Lower leg skin (tissue), 4 donors: ENCODE measurements around the gene MAN1A2. TPM values are rescaled to one million over a fixed set of nuclear protein-coding genes. Genes with fewer than 3 reads are reported as not detected.
A peak's percentile ranks its signal among the peaks of the same experiment; 100 is the strongest.

Experiments
- DNase-seq, 2 donors: peaks; one replicate each; pipeline ENCODE4 v3.0.0-alpha.2; 2019; ENCODE audit warnings: low spot score in 2 of 2
- H3K4me3 ChIP-seq: fragments of 200-600 bp; sonication (generic); 2 replicates; pipeline ENCODE4 v1.5.1; 2017; ENCODE audit warnings: mild to moderate bottlenecking, low read depth; ENCODE audit not compliant: poor library complexity, severe bottlenecking
- POLR2A ChIP-seq, 2 donors: fragments of 450-650 bp; IDR thresholded peaks; one replicate each; pipeline ENCODE4 v1.6.1; 2016 to 2017; ENCODE audit warnings: antibody characterized with exemption in 2 of 2, mild to moderate bottlenecking in 1 of 2, moderate library complexity in 1 of 2
- WGBS, 2 donors: methylation state at CpG; one replicate each; pipeline ENCODE4 v1.1.5; 2018; 5-methylcytosine and 5-hydroxymethylcytosine counted together
- intact Hi-C: fragments of 100-400 bp; cut with DNase I; formaldehyde crosslinking; loops from one replicate; pipeline ENCODE4 v1.15.0; 2023; ENCODE audit warnings: low total_unique reads
- total RNA-seq, 4 donors: library from RNA; depleted of rRNA; stranded (reverse); fragments of >200 nt; gene quantifications; one replicate each; pipeline ENCODE4 v1.1.0, GENCODE V29; 2016
- TF ChIP-seq, protein P1 (sequence below), 3 donors: fragments of 450-650 bp; IDR thresholded peaks; one replicate each; pipeline ENCODE4 v1.5.1; 2016; ENCODE audit warnings: antibody characterized with exemption in 3 of 3, mild to moderate bottlenecking in 3 of 3, moderate library complexity in 2 of 3

MAN1A2 gene
- total RNA-seq, 4 donors from 2014 or later = 19.9 to 34.5 (median 25.7) TPM

DNA sequence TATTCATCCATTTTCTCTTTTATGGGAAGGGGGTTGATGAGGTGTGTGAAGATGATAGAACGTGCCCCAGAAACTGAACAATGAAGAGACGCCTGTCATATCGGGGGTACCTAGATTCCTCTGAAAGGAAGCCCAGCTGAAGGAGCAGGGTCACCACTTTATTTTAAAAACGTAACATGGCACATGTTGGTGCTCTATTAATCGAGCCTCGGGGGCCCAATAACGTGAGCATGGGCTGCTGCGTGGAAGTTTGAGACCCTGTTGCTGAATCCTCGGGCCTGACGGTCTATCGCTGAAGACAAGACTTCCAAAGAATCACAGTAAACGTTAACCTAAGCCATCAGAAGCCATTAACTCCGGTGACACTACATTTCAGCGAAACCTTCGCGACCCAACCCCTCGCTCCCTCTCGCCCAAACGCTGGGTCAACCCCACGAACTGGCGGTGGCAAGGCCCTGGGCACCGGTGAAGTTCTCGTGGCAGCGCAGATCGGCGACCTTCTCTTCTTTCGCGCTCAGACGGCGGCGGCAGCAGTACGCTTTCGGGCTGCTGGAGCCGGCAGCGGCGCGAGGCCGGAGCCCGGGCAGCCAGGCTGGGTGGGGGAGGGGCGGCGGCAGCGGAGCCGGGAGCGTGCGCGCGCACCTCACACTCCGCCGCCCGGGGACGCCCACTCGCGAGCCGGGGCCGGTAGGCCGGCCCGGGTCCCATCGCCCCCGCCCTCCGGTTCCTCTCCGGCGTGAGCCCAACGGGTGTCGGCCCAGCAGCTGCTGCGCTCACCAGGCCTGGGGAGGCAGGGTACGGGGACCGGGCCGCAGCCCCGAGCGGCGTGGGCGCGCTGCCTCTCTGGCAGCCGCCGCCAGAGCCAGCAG is 838 bp upstream of the MAN1A2 start:
- DNase-seq = peak; percentile 72 to 96
- intact Hi-C loops = no loop called here
- WGBS, 2 donors = 1% methylated on average over 29 to 56 of the region's 75 CpGs
- no peak for TF ChIP-seq POLR2A (IDR thresholded peaks at IDR 0.05)
- TF ChIP-seq, protein P1, sequence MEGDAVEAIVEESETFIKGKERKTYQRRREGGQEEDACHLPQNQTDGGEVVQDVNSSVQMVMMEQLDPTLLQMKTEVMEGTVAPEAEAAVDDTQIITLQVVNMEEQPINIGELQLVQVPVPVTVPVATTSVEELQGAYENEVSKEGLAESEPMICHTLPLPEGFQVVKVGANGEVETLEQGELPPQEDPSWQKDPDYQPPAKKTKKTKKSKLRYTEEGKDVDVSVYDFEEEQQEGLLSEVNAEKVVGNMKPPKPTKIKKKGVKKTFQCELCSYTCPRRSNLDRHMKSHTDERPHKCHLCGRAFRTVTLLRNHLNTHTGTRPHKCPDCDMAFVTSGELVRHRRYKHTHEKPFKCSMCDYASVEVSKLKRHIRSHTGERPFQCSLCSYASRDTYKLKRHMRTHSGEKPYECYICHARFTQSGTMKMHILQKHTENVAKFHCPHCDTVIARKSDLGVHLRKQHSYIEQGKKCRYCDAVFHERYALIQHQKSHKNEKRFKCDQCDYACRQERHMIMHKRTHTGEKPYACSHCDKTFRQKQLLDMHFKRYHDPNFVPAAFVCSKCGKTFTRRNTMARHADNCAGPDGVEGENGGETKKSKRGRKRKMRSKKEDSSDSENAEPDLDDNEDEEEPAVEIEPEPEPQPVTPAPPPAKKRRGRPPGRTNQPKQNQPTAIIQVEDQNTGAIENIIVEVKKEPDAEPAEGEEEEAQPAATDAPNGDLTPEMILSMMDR (IDR thresholded peaks at IDR 0.05) = no peak
- peak overlapping the region; percentile 78 for H3K4me3 ChIP-seq

DNA sequence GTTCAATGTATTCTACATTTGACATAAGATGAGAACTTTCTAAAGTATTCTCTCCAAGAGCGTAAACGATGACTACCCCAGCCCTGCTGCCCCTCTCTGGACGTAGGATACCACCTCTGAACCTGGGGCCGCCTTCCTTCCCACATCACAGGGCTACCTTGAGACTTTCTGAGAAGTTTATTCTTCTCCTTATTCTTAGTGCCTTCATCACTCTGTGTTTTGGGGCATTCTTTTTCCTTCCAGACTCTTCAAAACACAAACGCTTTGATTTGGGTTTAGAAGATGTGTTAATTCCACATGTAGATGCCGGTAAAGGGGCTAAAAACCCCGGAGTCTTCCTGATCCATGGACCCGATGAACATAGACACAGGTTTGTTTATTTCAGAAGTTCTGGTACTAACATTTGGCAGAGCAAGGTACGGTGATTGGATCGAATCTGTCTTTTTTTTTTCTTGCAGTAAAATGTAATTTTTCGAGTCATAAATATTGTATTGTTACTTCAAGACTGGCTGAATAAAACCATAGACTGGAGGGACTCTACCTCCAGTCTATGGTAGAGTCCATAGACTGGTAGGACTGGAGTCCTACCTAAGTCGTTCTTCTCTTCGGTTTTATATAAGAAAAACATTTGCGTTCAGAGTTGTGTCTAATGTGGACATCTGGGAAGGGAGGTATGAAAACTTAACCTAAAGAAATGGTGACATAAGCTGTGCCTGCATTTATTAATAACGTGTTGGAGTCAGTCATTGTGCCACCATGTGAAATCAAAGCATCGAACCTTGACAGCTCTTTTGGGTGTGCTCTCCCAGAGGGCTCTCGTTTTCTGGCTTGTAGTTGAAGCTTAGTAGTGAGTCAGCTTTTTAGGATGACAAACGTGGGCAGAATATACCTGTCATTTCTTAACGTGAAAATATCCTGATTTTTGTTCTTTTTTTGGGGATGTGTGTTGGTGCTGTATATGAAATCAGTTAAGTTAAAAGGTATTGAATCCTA is 1.2 kb downstream of the MAN1A2 start:
- H3K4me3 ChIP-seq = peak overlapping the region; percentile 78
- no peak for DNase-seq
- WGBS, 2 donors = 4 to 8% methylated on average over 19 of the region's 19 CpGs

DNA sequence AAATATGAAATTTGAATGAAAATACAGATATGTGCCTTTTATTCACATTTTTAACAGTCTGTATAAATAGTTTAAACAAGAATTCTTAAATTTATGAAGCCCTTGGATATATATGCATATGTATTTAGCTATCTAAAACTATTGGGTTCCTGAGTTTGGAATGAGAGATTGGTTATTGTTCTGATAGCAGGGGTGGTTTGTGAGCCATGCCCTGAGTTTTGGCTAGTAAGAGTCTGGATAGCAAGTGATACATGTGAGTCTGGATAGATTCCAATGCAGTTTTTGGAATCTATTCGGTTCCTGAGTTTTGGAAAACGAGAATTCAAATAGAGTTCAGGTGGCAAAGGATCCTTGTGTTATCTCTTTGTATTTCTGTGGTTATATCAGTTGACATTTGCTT is 2.8 kb downstream of the MAN1A2 start:
- WGBS, 2 donors = 15 to 19% methylated on average over 2 of the region's 2 CpGs
- intact Hi-C loops = no loop called here
- TF ChIP-seq POLR2A (IDR thresholded peaks at IDR 0.05) = no peak
- TF ChIP-seq, protein P1 (IDR thresholded peaks at IDR 0.05) = no peak
- no peak overlapping the region for H3K4me3 ChIP-seq
- no peak for DNase-seq

More for the DNA sequence above, 1.2 kb downstream of the MAN1A2 start:
- intact Hi-C loops = no loop called here
- TF ChIP-seq, protein P1 (IDR thresholded peaks at IDR 0.05) = no peak
- TF ChIP-seq POLR2A (IDR thresholded peaks at IDR 0.05) = no peak

DNA sequence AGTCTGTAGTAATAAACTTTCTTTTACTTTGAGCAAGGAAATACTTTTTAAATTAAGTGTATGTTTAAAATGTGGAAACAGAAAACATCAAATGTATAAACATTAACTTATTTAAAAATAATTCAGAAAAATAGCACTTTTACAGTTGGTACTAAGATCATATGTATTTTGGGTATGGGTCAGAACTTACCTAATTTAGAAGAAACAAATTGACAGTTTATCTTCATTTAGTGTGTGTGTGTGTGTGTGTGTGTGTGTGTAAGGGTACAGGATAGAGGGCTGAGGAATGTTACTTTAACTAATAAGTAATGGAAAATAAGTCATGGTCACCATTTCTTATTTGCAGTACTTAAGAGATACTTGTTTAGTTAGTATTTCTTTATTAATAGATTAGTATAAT is 3.3 kb downstream of the MAN1A2 start:
- H3K4me3 ChIP-seq = no peak overlapping the region
- intact Hi-C loops = no loop called here
- TF ChIP-seq POLR2A (IDR thresholded peaks at IDR 0.05) = no peak
- TF ChIP-seq, protein P1 (IDR thresholded peaks at IDR 0.05) = no peak
- no peak for DNase-seq

DNA sequence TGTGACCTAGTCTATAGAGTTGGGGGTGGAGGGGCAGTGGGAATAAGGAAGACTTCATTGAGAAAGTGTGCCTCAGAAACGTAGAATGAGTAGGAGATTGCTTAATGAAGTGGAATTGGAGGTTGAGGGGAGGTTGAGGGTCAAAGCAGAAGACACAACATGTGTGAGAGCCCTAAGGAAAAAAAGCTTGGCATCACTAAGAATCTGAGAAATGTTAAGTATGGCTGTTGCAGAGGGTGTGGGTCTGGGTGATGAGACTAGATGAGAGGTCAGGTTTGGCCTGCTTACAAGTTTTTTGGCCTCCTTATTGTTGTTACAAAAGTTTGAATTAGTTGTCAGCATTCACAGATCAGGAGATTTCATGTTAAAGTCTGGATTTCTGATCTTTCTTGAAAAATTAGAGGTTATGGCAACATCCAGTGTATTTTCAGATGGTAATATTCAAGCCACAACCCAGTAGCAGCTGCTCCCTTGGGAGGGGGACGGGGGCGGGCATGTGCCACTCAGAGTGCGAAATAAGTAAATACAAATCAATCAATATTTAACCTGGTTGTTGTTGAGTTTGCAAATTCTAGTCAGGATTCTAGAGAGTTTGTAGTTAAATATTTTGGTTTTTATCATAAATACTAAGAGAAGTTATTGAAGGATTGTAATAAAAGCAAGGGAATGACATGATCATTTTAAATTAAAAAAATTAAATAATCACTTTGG is 4.3 kb downstream of the MAN1A2 start:
- WGBS, 2 donors = 66 to 81% methylated on average over 4 of the region's 4 CpGs
- H3K4me3 ChIP-seq = no peak overlapping the region
- DNase-seq = no peak
- TF ChIP-seq, protein P1 (IDR thresholded peaks at IDR 0.05) = no peak
- TF ChIP-seq POLR2A (IDR thresholded peaks at IDR 0.05) = no peak
- intact Hi-C loops = no loop called here
